HT1080 (cell line): ENCODE data around the gene MBOAT2. TPM values are rescaled to one million over a fixed set of nuclear protein-coding genes. Genes with fewer than 3 reads are reported as not detected.
"Not testable (repeated sequence)": the region's sequence is repeated elsewhere in the genome, so short reads cannot be mapped to it uniquely, and the experiment has no call there.

ENCODE experiments used
- DNase-seq: peaks from one replicate; pipeline ENCODE4 v3.0.0-alpha.2; 2015; ENCODE audit warnings: low read depth
- polyA plus RNA-seq, 2 experiments: library from polyadenylated mRNA; depleted of rRNA; stranded (reverse); fragments of >200 nt; gene quantifications; 2 replicates each; pipeline ENCODE4 v1.2.3, GENCODE V29; 2015
- total RNA-seq: library from RNA; depleted of rRNA; stranded (reverse); fragments of >200 nt; shearing (Covaris generic); gene quantifications from 2 replicates; pipeline ENCODE4 v1.2.3, GENCODE V29; 2014; rRNA removed

MBOAT2 gene
- total RNA-seq: 26.4 and 35.4 TPM in 2 replicates
- 30.0 and 31.8 TPM in 2 replicates for polyA plus RNA-seq (2015; cell fraction: cytosol; rRNA removed)
- polyA plus RNA-seq (2015; cell fraction: nucleus; rRNA removed): 79.1 and 88.1 TPM in 2 replicates

GRCh38 chr2:9003616-9004337 lies at the start of gene MBOAT2:
TSS of gene MBOAT2 (minus strand) at chr2:9003684. CDS start at chr2:9003614, 70 bp downstream.
- peak; percentile 80 for DNase-seq

- DNase-seq: no peak
Observed at GRCh38 chr2:9052821-9053533, 49.5 kb upstream of the MBOAT2 start.

- not testable (repeated sequence) for DNase-seq
Observed at GRCh38 chr2:9051451-9051850, 48.0 kb upstream of the MBOAT2 start.

GRCh38 chr2:9050122-9050809 lies 46.8 kb upstream of the MBOAT2 start:
- no peak for DNase-seq

GRCh38 chr2:9045595-9045994 lies 42.1 kb upstream of the MBOAT2 start:
- no peak for DNase-seq

- not testable (repeated sequence) for DNase-seq
Observed at GRCh38 chr2:9043491-9043890, 40.0 kb upstream of the MBOAT2 start.

GRCh38 chr2:9037166-9037565 lies 33.7 kb upstream of the MBOAT2 start:
- no peak for DNase-seq

- DNase-seq: no peak
Observed at GRCh38 chr2:9033385-9034168, 30.1 kb upstream of the MBOAT2 start.

GRCh38 chr2:9032536-9033255 lies 29.2 kb upstream of the MBOAT2 start:
- DNase-seq: no peak

GRCh38 chr2:9032121-9032520 lies 28.6 kb upstream of the MBOAT2 start:
- no peak for DNase-seq

- no peak for DNase-seq
Observed at GRCh38 chr2:9031246-9031645, 27.8 kb upstream of the MBOAT2 start.

- DNase-seq: no peak
Observed at GRCh38 chr2:9030841-9031240, 27.4 kb upstream of the MBOAT2 start.

GRCh38 chr2:9030190-9030589 lies 26.7 kb upstream of the MBOAT2 start:
- DNase-seq: no peak

- DNase-seq: no peak
Observed at GRCh38 chr2:9029721-9030120, 26.2 kb upstream of the MBOAT2 start.

- DNase-seq: no peak
Observed at GRCh38 chr2:9027884-9028283, 24.4 kb upstream of the MBOAT2 start.

- no peak for DNase-seq
Observed at GRCh38 chr2:9025746-9026145, 22.3 kb upstream of the MBOAT2 start.

GRCh38 chr2:9024575-9024974 lies 21.1 kb upstream of the MBOAT2 start:
- no peak for DNase-seq

- DNase-seq: peak; percentile 65
Observed at GRCh38 chr2:9021563-9022211, 18.2 kb upstream of the MBOAT2 start.

GRCh38 chr2:9020267-9020666 lies 16.8 kb upstream of the MBOAT2 start:
- no peak for DNase-seq

GRCh38 chr2:9018534-9018933 lies 15.1 kb upstream of the MBOAT2 start:
- no peak for DNase-seq
